Stimulated activated CD4-positive, alpha-beta T cell treated with anti-CD3 and anti-CD28 coated beads, Interleukin-4, amount 100 ng/mL, for 4 hours (primary cell): ENCODE measurements around the gene RCC2.

Experiments used
- DNase-seq, 2 experiments: peaks; one replicate each; pipeline ENCODE4 v3.0.0-alpha.2; 2020

The RCC2 gene

DNA sequence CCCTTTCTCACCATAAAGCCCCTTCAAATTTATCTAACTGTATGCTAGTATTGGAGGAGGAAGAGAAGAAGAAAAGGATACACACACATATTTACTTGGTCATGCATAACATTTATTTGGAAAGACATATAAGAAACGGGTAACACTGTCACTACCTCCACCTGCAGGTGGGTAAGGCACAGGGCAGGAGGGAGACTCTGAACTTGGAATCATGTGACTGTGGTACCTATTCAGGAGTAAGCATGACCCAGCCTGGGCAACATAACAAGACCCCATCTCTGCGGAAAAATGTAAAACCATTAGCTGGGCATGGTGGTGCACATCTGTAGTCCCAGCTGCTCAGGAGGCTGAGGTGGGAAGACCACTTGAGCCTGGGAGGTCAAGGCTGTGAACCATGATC, 68.9 kb downstream of the RCC2 start:
- DNase-seq, result no peak

DNA sequence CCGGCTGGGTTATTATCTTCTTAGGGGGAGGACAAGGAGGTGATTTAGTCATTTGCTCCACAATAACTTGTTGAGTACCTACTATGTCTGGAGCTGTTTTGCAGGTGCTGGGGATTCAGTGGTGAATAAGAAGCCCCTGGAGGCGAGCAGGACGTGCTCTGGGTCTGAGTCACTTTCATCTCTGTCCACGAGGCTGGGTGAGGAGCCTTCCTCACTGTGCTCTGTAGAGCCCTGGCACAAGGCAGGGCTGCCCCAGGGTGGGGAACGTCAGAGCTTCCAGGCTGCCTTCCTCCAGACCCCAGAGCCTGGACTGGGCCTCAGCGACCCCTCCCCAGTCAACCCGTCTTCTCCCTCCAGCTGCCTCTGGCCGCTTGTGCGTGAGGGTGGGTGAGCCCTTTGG, 70.0 kb downstream of the RCC2 start:
- no peak for DNase-seq

DNA sequence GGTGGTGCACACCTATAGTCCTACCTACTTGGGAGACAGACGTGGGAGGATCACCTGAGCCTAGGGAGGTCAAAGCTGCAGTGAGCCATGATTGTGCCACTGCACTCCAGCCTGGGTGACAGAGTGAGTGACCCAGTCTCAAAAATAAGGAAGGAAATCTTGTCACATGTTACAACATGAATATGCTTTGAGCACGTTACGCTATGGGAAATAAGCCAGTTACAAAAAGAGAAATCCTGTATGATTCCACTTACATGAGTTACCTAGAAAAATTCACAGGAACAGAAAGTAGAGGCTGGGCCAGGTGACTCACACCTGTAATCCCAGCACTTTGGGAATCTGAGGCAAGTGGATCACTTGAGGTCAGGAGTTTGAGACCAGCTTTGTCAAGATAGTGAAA, 74.2 kb downstream of the RCC2 start:
- DNase-seq, result no peak

DNA sequence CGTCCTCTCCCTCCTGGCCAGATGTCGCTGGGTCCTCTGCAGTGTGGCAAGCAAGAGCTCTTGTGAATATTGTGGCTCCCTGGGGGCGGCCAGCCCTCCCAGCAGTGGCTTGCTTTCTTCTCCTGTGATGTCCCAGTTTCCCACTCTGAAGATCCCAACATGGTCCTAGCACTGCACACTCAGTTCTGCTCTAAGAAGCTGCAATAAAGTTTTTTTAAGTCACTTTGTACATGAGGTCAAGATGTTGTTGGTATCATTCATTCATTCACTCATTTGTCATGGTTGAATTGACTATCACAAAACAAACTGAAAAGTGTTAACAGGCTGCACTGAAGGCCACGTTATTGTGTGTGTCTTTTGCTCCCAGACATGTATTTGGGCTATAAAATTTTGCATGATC, 75.7 kb downstream of the RCC2 start:
- no peak for DNase-seq

DNA sequence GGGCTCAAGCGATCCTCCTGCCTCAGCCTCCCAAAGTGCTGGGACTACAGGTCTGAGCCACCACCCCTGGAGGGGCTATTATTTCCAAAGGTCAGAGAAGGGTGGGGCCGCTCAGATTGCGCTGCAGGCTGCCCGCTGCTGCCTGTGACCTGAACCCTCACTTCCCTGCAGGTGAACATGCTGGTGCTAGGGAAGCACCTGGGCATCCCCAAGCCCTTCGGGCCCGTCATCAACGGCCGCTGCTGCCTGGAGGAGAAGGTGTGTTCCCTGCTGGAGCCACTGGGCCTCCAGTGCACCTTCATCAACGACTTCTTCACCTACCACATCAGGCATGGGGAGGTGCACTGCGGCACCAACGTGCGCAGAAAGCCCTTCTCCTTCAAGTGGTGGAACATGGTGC, 76.1 kb downstream of the RCC2 start:
- DNase-seq, result no peak

DNA sequence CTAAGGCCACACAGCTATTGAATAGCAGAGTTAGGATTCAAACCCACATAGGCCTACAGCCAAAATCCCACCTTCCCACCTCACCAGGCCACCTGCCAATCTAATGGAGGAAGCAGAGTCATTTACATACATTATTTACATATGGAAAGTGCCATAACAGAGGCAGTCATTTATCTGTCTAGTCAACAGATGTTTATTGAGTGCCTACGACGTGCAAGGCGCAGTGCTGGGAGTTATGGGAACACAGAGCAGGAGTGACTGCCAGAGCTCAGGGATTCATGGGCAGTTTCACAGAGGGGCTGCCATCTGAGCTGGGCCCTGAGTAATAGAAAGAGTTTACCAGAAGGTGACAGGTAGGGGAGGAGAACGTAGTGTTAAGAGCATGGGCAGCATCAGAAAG, 77.8 kb downstream of the RCC2 start:
- no peak for DNase-seq

DNA sequence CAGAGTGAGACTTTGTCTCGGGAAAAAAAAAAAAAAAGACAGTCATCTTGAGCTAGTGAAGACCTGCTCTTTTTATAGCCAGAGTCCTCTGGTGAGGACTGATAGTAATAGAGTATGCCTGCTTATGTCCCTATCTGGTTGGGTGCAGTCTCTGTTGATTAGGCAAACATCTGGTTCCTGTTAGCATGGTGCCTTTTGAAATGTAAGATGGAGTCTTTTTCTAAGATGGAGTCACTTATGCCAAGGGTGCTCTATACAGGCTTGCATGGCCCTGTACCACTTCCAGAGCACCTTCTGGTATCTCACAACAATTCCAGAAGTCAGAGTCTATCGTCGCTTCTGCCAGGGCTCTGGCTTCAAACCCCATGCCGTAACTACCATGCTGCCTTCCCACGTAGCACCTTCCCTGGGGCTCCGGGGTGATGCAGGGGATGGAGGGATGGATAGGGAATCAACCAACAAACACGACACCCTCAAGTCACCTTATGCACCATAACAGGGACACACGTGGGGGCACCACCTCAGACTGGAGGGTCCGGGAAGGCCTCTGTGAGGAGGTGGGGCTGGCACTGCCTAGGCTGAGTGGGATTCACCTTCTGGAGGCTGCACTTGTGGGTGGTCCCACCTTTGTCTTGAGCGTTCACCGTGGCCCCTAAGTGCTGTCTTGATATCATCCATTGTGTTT, 79.1 kb downstream of the RCC2 start:
- DNase-seq, result no peak

DNA sequence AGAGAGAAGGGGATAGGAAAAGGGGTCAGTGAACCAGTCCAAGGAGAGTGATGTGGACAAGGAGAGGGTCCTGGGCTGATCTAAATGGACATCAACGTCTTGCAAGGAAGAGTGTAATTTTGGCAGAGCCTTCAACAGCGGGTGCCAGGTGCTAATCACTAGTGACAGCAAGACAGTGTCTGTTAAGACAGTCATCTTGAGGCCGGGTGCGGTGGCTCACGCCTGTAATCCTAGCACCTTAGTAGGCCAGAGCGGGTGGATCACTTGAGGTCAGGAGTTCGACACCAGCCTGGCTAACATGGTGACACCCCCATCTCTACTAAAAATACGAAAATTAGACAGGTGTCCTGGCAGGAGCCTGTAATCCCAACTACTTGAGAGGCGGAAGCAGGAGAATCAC, 79.7 kb downstream of the RCC2 start:
- no peak for DNase-seq

DNA sequence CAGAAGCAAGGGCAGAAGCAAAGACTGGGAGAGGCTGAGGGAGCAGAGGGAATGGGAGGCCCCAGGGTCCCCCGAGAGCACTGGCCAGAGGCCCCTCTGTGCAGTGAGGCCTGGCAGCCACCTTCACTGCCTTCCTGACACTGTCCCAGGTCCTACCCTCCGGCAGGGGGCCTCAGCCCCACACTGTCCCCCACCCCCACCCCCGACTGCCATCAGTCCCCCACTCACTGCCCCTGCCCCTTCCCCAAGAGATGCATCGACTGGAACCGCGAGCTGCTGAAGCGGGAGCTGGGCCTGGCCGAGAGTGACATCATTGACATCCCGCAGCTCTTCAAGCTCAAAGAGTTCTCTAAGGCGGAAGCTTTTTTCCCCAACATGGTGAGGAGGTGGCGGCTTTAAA, 80.4 kb downstream of the RCC2 start:
- DNase-seq, result no peak

DNA sequence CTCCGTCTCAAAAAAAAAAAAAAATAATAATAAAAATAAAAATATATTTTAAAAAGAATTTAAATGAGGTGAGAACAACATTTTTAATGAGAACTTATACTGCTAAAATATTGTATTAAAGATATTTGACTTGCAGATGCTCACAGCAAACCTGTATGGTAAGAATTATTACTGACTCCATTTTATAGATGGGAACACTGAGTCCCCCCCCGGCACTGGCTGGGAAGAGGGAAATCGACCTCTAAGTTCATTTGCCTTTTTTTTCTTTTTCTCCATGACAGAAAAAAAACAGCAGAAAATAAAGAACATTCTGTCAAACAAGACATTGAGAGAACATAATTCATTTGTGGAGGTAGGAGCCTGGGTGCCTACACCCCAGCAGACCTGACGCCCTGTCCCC, 80.9 kb downstream of the RCC2 start:
- DNase-seq, result no peak
